Neural crest cell (in vitro differentiated cells): ENCODE measurements around the gene NCR2. TPM values are rescaled to one million over a fixed set of nuclear protein-coding genes. Genes with fewer than 3 reads are reported as not detected.

Experiments used
- DNase-seq: peaks from one replicate; pipeline ENCODE4 v3.0.0; 2021; ENCODE audit warnings: low read depth, mixed read lengths, low spot score
- H3K27ac Mint-ChIP-seq: one replicate; pipeline ENCODE4 v1.8.0; 2021; ENCODE audit warnings: mild to moderate bottlenecking, mixed read lengths; ENCODE audit not compliant: unreplicated experiment
- H3K27me3 Mint-ChIP-seq: 2 replicates; pipeline ENCODE4 v1.8.0; 2021; ENCODE audit warnings: low read depth, mild to moderate bottlenecking, mixed read lengths
- H3K36me3 Mint-ChIP-seq: 2 replicates; pipeline ENCODE4 v1.8.0; 2021; ENCODE audit warnings: low read depth, mild to moderate bottlenecking, mixed read lengths
- H3K4me1 Mint-ChIP-seq: 2 replicates; pipeline ENCODE4 v1.8.0; 2021; ENCODE audit warnings: mixed read lengths
- H3K4me3 Mint-ChIP-seq: one replicate; pipeline ENCODE4 v1.8.0; 2021; ENCODE audit warnings: mild to moderate bottlenecking, mixed read lengths
- H3K9me3 Mint-ChIP-seq: 2 replicates; pipeline ENCODE4 v1.8.0; 2021; ENCODE audit warnings: mixed read lengths
- CTCF ChIP-seq: fragments of 200-600 bp; sonication (generic); conservative IDR thresholded peaks from 2 replicates; pipeline ENCODE4 v1.5.0; 2021; ENCODE audit warnings: antibody characterized with exemption, mild to moderate bottlenecking
- total RNA-seq: library from RNA; stranded (reverse); gene quantifications from 2 replicates; pipeline ENCODE4 v1.2.1, GENCODE V29; 2021

NCR2 gene
- total RNA-seq, 1 donor from 2014 or later: not detected

- no peak for TF ChIP-seq CTCF
- Mint-ChIP-seq H3K4me3 (no peak overlapping the region), H3K4me1 (no peaks in the 10 kb centered on the region), H3K27ac (no peak overlapping the region), H3K36me3 (peaks cover 3% of the 10 kb centered on the region), H3K27me3 (peaks cover 74% of the 10 kb centered on the region), H3K9me3 (peaks cover 11% of the 10 kb centered on the region)
- no peak for DNase-seq
These were observed 17.0 kb downstream of the NCR2 start for GRCh38 chr6:41352396-41352795.

GRCh38 chr6:41352907-41353306, 17.5 kb downstream of the NCR2 start:
- Mint-ChIP-seq H3K27ac (no peak overlapping the region), H3K4me1 (no peaks in the 10 kb centered on the region), H3K9me3 (peaks cover 9% of the 10 kb centered on the region), H3K36me3 (peaks cover 3% of the 10 kb centered on the region), H3K4me3 (no peak overlapping the region), H3K27me3 (peaks cover 72% of the 10 kb centered on the region)
- no peak for DNase-seq
- no peak for TF ChIP-seq CTCF

GRCh38 chr6:41353333-41353732, 17.9 kb downstream of the NCR2 start:
- TF ChIP-seq CTCF: no peak
- no peak overlapping the region for H3K4me3 Mint-ChIP-seq
- peaks cover 5% of the 10 kb centered on the region for H3K9me3 Mint-ChIP-seq
- DNase-seq: no peak
- no peaks in the 10 kb centered on the region for H3K4me1 Mint-ChIP-seq
- peaks cover 3% of the 10 kb centered on the region for H3K36me3 Mint-ChIP-seq
- peaks cover 69% of the 10 kb centered on the region for H3K27me3 Mint-ChIP-seq
- H3K27ac Mint-ChIP-seq: no peak overlapping the region

- no peak for DNase-seq
- no peak overlapping the region for H3K27ac Mint-ChIP-seq
- TF ChIP-seq CTCF: no peak
- H3K27me3 Mint-ChIP-seq: peaks cover 72% of the 10 kb centered on the region
- no peak overlapping the region for H3K4me3 Mint-ChIP-seq
- no peaks in the 10 kb centered on the region for H3K4me1 Mint-ChIP-seq
- H3K36me3 Mint-ChIP-seq: no peaks in the 10 kb centered on the region
- peaks cover 8% of the 10 kb centered on the region for H3K9me3 Mint-ChIP-seq
These were observed 20.5 kb downstream of the NCR2 start for GRCh38 chr6:41355952-41356351.

- Mint-ChIP-seq H3K4me3 (no peak overlapping the region), H3K4me1 (no peaks in the 10 kb centered on the region), H3K36me3 (no peaks in the 10 kb centered on the region), H3K9me3 (peaks cover 8% of the 10 kb centered on the region), H3K27ac (no peak overlapping the region), H3K27me3 (peaks cover 78% of the 10 kb centered on the region)
- no peak for DNase-seq
- TF ChIP-seq CTCF: no peak
These were observed 21.4 kb downstream of the NCR2 start for GRCh38 chr6:41356825-41357224.

GRCh38 chr6:41358503-41358902, 23.1 kb downstream of the NCR2 start:
- DNase-seq: no peak
- Mint-ChIP-seq H3K4me3 (no peak overlapping the region), H3K4me1 (no peaks in the 10 kb centered on the region), H3K27ac (no peak overlapping the region), H3K36me3 (no peaks in the 10 kb centered on the region), H3K27me3 (peaks cover 77% of the 10 kb centered on the region), H3K9me3 (peaks cover 8% of the 10 kb centered on the region)
- TF ChIP-seq CTCF: no peak
